GM21717 (cell line): ENCODE measurements around the gene ABCA1.

Source experiments
- ATAC-seq: cut with Tn5 transposase; IDR thresholded peaks from one replicate; pipeline ENCODE4 v1.9.1; 2021; ENCODE audit warnings: mild to moderate bottlenecking, moderate library complexity; ENCODE audit not compliant: unreplicated experiment

ABCA1 gene

DNA sequence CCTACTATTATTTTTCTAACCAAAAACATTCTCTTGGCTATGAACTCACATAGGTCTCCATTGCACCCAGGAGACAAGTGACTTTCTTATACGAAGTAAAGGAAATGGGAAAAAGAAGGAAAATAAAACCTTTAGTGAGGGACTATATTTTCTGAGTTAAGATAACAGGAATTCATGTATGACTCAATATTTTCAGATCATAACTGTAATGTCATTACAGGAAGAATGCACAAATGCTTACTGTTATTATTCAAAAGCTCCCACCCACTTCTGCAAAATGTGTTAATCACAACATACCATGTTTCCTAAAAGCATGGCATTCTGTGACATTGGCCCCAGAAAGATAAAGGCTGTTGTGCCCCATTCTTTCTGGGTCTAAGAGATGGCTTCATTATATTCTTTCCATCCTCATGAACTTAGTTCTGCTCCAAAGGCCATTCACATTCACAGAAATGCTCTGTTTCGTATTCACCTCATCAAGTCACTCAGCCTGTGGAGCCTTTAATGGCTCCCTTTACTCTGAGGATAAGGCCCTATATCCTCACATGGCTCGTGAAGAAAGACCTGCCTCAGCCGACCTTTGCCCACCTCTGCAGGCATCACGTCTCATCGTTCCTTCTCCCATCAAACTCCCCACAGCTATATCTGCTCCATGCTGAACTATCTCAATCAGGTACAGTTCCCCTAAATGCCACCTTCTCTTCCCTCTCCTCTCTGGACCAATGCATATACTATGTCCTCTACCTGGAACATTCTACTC lies 77.0 kb downstream of the ABCA1 start:
- ATAC-seq: no peak

DNA sequence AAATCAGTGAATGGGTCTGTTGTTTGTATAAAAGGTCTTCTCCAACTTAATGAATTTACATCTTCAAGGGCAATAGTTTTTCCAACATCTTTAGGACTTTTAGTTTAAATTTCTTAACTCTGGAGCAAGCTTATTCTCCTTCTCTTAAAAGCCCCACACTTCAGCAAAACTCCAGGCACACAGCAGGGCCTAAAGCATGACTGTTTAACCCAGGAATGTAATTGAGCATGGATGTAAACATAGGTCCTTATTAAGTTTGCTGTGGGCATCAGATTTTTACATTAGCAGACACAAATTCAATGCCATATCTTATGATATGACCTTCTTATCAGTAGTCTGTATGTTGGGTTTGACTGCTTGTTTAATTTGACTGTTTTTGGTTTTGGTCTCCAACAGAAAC lies 78.9 kb downstream of the ABCA1 start:
- no peak for ATAC-seq

DNA sequence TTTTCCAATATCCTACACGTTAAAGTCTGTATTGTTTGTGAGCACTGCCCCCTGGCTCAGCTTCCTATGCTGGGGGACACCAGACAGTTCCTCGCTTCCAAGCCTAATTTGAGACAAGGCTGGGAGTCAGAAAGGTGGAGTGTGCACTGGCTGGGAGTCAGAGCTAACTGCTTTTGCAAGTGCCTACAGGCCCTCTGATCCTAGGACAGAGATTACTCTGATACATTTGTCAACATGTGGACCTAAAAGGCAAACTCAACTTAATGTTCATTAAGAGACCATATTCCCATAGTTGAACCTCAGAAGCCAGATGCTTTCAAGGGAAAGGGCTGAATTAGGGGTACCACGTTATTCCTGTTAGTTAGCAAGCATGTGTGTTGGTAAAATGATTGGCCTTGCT lies 83.2 kb downstream of the ABCA1 start:
- ATAC-seq: no peak

DNA sequence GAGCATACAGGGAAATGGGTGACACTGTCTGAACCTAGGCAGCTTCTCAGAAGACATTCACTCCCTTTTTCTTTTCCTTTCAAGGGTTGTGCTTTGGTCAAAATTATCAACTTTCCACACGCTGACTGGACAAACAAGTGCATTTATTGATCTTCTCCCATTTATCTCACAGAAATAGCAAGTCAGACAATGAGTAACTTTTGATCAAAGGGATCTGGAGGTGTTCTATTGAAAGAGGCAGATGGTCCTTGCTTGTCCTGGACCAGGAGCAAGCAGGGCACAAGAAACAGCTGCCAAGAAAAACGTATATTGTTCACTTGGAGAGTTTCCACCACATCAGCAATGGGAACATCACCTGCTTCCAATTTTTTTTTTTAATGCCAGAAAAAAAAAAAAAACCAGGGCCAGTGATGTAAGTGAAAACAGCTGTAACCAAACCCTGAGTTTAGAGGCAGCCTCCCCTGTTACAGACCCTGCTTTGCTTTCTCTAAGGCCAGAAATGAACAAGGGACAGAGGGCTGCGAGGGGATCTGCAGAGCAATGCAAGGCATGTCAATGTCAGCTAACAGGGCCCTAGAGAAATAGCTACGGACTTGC lies 84.2 kb downstream of the ABCA1 start:
- ATAC-seq: no peak

DNA sequence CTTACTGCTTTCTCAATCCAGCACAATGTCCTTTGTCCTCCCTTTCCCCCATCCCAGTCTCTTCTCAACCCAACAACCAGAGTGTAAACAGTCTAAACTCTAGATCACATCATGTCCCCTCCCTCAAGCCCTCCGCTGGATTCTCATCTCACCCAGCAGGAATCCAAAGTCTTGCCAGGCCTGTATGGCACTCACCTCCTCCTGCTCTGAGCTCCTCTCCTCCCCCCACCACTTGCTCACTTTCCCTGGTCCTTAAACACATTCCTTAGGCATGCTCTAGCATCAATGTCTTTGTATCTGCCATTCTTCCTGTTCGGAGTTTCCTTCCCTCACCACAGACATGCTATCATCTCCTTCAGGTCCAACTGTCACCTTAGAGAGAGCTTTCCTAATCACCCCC lies 85.3 kb downstream of the ABCA1 start:
- no peak for ATAC-seq

DNA sequence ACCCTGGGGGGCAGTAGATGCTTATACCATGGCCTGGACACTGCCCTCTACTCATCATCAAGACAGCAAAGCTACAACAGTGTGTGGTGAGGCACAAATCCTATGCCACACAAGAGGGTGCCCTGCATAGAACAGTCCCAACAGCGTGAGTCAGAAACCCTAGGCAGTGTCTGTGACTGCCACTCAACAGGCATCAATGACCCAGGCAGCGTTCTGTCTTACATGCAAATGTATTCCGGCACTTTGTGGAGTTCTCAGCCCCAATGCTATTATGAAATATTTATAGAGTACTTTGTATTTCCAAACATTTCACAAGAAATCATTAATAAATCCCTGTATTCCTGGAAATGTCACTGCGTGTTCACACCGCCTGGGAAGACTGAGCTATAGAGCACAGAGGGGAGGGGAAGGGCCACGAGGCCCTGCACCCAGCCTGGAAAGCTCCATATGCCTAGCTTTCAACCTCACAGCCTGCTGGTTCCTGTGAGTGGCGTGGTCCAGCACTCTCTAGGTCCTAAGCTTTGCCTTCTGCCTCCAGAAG lies 86.3 kb downstream of the ABCA1 start:
- no peak for ATAC-seq

DNA sequence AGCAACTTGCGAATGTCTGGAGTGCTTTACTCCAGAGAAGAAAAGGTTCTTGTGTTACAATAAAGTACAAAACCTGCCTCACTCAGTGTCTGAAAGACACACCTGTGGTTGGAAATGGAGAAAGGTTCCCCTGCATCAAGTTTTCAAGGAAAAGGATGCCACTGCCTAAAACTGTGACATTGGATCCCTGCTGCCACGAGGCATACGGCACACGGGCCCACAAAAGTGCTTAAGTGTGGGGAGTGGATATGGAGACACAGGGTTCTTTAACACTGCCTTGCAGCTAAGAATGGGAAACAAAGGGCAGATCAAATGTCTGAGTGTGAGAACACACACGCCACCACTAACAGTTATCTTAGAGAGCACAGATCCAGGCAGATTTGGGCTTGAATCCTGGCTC lies 89.0 kb downstream of the ABCA1 start:
- ATAC-seq: no peak

DNA sequence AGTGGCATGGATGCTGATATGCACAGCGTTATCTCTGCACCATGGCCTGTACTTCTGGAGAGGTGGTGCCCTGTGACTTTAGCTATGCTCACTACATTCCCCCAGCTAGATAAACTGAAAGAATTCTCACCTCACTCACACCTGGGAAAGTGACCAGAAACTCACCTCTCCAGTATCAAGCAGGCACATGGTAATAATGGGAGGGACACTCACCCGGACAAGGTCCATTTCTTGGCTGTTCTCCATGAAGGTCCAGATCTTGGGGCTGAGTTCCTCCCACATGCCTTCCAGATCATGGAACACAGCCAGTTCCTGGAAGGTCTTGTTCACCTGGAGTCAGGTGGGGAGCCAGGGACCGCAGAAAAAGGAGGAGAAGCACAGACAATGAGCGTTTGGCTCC lies 91.2 kb downstream of the ABCA1 start:
- ATAC-seq: no peak

DNA sequence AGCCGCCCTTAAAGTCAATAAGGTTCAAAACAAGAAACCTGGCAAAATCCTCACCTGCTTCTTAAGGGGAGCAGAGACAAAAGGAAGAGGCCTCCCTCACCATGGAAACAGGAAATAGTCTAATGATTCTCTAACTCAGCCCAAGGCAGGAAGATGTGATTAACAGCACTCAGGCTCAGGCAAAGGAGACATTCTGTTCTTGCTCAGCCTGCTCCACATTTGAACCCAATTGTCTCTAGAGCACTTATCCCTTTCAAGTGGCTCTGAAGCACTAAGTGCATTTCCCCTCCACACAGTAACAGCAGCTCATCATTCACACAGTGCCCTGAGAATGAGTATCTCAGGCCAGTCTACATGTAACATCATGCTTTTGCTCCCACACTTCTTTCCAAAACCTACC lies 91.7 kb downstream of the ABCA1 start:
- ATAC-seq: no peak

DNA sequence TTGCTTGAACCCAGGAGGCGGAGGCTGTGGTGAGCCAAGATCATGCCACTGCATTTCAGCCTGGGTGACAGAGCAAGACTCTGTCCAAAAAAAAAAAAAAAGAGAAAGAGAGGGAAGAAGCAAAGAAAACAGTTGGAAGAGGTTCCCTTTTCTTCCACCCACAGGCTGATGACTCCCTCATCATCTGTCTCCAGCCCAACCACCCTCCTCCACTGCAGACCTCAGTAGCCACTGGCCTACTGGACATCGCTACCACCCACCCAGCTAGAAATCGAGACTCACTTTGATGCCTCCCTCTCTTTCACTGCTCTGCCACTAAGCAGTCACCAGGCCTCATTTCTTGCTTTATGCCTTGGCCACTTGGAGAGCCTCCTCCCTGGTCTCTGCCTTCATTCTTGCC lies 92.8 kb downstream of the ABCA1 start:
- no peak for ATAC-seq

DNA sequence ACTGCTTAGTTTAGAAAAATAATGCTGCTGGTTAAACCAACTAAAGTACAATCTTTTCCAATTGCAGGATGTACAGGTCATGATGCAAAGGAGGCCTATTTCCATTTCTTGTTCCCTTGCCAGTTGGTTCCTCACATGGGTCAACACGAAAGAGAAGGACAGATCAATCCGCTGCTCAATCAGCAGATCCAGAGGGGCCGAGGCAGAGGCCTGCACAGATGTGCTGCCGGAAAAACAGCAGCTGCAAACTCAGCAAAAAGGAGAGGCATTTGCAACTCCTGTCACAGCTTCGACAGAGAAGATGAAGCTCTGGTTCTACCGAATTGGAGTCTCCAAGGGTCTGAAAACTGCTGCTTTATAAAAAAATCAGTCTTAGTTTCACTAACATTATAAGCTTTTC lies 94.3 kb downstream of the ABCA1 start:
- ATAC-seq: no peak

DNA sequence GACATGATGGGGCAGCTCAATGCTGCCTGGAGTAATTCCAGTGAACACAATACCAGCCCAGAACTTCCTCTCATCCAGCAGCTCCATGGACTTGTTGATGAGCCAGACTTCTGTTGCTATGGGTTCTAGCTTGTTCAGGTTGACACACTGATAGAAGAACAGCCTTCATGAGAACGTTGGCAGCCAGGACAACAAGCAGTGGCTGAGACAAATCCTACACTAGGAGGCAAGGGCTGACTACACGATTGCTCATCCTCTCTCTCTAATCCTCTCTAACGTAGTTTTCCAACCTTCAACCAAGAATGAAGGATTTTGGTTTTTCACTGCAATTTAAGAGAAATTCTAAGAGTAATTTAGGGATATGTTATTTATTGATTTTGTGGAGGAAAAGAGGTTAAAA lies 96.3 kb downstream of the ABCA1 start:
- ATAC-seq: no peak

DNA sequence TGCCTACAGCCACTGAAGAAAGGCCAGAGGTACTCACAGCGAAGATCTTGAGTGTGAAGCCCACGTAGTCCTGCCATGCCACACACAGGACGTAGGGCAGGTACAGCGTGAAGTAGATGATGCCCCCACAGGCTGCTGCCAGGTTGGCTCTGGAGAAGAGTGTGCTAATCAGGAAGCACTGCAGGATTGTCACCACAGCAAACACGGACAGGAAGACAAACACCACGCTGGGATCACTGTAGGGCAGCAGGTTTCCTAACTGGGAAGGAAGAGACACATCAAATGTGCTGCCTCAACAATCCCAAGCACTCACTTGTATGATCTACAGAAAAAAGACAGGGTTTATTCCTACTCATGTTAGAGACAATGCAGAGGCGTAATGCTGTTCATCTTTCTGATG lies 101.0 kb downstream of the ABCA1 start:
- no peak for ATAC-seq

DNA sequence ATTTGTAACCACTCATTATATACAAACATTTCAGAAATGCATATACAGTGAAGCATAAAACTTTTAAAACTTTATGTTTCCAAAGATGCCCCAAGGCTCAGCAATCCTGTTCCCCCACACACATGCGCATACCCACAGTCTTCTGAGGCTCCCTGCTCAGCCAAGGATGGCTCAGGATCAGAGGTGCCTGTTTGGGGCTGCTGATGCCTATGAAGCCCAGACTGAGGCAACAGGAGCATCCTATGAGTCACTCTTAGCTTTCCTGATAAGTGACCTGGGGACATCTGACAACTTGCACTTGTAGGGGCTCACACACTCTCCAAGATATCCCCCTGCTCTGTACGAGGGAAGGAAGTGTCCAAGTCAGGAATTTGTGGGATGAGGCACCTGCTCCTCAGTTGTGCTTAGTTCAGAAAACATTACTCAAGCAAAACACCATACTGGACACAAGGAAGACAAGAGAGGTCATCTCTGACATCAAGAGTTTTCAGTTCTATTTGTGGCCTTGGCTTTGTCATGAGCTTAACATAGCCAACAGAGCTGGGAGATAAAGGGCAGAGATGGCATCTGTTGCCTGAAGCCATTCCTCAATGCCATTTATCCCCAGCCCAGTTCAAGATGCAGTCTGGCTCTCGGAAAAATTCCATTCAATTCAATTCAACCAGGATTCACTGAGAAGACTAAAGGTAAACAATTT lies 101.7 kb downstream of the ABCA1 start:
- no peak for ATAC-seq

DNA sequence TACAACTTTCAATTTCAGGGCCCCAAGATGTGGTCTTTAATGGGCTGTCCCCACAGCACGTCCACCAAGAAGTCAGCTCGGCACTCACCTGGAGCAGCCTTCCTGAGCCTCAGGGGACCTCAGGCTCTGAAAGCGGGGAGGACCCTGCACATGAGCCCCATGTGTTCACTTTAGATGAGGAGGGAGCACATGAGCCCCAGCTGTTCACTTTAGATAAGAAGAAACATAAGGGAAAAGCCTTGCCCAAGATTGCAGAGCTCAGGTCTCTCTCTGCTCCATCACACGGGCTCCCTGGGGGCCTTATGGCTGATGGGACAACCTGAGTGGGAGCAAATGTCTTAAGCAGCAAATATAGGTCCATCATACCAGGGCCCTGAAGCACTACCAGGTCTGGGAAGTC lies 107.6 kb downstream of the ABCA1 start:
- ATAC-seq: no peak

DNA sequence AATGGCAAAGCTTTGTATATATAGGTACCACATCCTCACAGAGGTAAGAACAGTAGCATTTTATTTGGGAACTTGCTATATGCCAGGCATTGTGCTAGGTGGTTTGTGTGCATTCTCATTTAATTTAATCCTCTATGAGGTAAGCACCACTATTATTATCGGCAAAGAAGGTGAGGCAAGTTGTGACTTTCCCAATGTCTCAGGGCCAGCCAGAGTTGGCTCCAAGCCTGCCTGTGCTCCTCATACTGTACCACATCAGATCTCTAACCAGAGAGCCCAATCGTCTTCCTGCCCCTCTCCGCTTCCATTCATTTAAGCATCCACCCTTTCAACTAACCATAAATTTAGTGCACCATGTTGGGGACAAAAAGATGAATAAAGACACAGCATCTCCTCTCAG lies 108.9 kb downstream of the ABCA1 start:
- no peak for ATAC-seq

DNA sequence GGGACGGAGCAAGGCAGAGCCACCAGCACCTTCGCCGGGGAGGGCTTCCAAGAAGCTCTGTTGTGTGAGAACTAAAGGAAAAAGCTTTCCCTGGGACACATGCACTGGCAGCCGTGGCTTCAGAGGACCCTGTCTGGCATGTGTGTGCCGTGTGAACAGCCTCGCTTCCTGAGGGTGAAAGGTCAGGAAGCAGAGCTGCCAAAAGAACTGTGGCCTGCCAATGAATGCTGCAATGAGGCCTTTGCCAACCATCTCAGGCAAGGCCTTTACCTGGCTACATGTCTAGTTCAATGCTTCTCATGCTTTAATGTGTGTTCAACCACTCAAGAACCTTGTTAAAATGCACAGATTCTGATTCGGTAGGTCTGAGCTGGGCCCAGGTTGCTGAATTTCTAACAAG lies 110.5 kb downstream of the ABCA1 start:
- no peak for ATAC-seq

DNA sequence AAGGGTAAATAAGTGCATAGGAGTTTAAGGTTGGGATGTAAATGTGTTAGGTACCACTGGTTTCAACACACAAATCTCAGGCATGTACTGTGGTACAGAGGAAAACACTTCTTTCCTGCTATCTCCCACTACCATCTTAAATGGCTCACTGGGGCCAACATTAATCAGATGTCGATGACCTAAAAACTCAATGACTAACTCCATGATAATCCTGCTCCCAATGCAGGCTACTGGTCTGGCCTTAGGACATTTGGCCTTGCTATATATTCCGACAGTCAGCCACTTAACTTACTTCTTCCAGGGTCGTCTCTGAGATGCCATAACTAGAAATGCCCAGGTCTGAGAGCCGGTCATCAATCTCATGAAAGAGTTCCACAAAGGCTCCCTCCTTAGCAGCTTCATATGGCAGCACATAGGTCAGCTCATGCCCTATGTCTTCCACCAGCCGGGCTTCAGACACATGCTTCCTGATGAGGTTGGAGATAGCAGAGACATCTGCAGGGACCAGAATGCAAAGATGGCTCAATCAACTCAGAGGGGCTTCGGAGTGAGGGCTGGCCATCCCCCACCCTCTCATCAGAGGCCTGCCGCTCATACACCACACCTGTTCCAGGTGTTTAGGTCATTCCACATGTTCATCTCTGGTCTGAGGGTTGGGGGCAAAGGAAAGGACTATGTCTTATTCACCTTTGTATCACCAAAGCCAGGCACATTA lies 111.9 kb downstream of the ABCA1 start:
- no peak for ATAC-seq

DNA sequence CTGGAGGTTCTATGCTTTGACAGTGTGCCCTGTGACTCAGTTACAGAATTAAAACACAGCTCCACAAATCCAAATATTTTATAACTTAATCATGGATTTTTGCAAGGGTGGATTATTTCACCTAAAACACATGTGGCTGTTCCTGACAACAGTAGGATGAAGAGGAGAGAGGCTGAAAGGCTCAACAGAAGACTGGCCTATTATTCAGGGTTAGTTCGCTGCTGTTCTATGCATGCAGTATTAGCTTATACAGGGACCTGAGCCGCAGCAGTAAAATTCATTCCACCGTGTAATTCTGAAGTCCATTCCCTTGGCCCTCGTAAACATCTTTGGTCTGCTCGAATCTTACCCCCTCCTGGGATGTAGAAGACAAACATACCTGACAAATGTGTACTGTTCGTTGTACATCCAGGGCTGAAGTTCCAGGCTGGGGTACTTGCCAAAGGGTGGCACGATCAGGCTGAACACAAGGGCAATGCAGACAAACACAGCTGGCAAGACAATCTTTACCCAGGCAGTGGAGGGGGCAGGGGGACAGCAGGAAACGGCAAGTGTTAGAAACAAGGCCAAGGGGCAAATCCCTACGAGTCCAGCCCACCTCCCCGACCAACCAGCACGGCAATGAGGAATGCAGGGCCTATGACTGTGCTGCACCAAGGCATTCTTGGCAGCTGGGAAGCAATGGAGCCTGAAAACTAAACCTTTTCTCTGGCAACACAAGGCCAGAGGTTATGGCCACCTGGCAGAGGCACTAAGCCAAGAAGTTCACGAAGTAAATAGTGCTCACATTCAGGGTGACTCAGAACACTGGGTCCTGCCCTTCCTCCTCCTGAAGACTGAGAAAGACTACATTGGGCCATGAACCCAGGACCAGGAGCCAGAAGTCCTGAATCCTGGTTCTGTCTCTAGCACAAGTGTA lies 117.3 kb downstream of the ABCA1 start:
- no peak for ATAC-seq

DNA sequence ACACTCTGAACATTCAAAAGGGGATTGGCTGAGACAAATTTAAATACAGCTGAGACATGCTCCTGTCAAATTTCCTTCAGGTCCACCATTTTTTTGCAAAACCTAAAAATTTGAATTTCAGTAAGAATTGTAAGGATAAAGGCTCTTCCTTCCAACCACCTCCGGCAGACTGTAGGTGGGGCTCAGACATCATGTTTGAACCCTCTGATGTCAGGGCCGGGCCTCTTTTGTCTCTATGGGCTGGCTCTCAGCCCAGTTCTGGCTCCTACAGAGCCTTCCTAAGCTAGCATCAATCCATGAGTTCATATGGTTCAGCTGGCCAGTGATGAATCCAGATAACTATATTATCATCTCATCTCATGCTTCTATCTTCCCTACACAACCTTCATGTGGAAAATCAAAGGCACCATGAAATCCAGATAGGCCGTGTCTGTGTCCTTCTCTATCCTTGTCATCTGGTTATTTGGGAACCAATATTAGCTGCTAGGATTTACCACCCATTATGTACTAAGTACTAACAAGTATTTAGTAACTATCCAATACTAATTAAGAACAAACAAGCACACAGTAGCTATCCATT lies 119.8 kb downstream of the ABCA1 start:
- no peak for ATAC-seq
